IMR-90 (cell line): ENCODE measurements around the gene EML4. TPM values are rescaled to one million over a fixed set of nuclear protein-coding genes. Genes with fewer than 3 reads are reported as not detected.

ENCODE experiments used
- ATAC-seq: fragments of 200-7000 bp; cut with Tn5 transposase; 2 replicates; pipeline ENCODE4 v1.9.1; 2020; ENCODE audit warnings: low read depth, mild to moderate bottlenecking, moderate library complexity
- BruUV-seq: library from RNA; stranded (reverse); fragments of 400-500 nt; replicated peaks from 2 replicates; lab custom pipeline; 2021; lab: Mats Ljungman, UMichigan
- CTCF ChIA-PET: fragments of 300-600 bp; formaldehyde crosslinking; extraction: SDS; loops from one replicate; lab custom pipeline; 2021; ENCODE audit warnings: antibody characterized with exemption; lab: Yijun Ruan, JAX
- POLR2A ChIA-PET: fragments of 300-600 bp; sonication (Branson Sonifier 250); formaldehyde crosslinking; loops from one replicate; lab custom pipeline; 2022; ENCODE audit warnings: antibody characterized with exemption; ENCODE audit not compliant: unreplicated experiment; lab: Charles Lee
- DNase-seq: peaks from one replicate; pipeline ENCODE4 v3.0.0; 2013
- H2AFZ ChIP-seq: replicated peaks from 2 replicates; pipeline ENCODE3; 2013; ENCODE audit warnings: low read length, mild to moderate bottlenecking; ENCODE audit not compliant: poor library complexity
- H2AK5ac ChIP-seq: 2 replicates; pipeline ENCODE4 v1.6.1; 2013; ENCODE audit warnings: low read depth, low read length, inconsistent platforms
- H2AK9ac ChIP-seq: replicated peaks from 2 replicates; pipeline ENCODE3; 2013; ENCODE audit warnings: mild to moderate bottlenecking, low read depth, low read length, moderate library complexity; ENCODE audit not compliant: poor library complexity
- H2BK120ac ChIP-seq: 2 replicates; pipeline ENCODE4 v1.6.1; 2013; ENCODE audit warnings: low read depth, low read length, inconsistent platforms
- H2BK15ac ChIP-seq: 3 replicates; pipeline ENCODE4 v1.6.1; 2013; ENCODE audit warnings: low read depth, low read length, inconsistent platforms
- H2BK20ac ChIP-seq: 2 replicates; pipeline ENCODE4 v1.6.1; 2013; ENCODE audit warnings: low read depth, mild to moderate bottlenecking, inconsistent platforms, low read length, moderate library complexity
- H2BK5ac ChIP-seq: 2 replicates; pipeline ENCODE4 v1.6.1; 2013; ENCODE audit warnings: mild to moderate bottlenecking, low read depth, low read length, inconsistent platforms; ENCODE audit not compliant: poor library complexity, severe bottlenecking
- H3K14ac ChIP-seq: replicated peaks from 2 replicates; pipeline ENCODE4 v1.6.1; 2013; ENCODE audit warnings: low read depth, low read length, inconsistent platforms
- H3K18ac ChIP-seq: 2 replicates; pipeline ENCODE4 v1.6.1; 2013; ENCODE audit warnings: low read depth, low read length, control low read depth
- H3K23ac ChIP-seq: 2 replicates; pipeline ENCODE4 v1.6.1; 2013; ENCODE audit warnings: low read depth, low read length, inconsistent platforms
- H3K27ac ChIP-seq: 2 replicates; pipeline ENCODE4 v1.5.1; 2013; ENCODE audit warnings: mild to moderate bottlenecking, control low read depth, low read length; ENCODE audit not compliant: insufficient read depth
- H3K27me3 ChIP-seq: 2 replicates; pipeline ENCODE4 v1.6.1; 2013; ENCODE audit warnings: low read length; ENCODE audit not compliant: control insufficient read depth, insufficient read depth
- H3K36me3 ChIP-seq: 2 replicates; pipeline ENCODE4 v1.6.1; 2013; ENCODE audit warnings: low read length, mixed read lengths; ENCODE audit not compliant: control insufficient read depth, insufficient read depth
- H3K4ac ChIP-seq: 2 replicates; pipeline ENCODE4 v1.6.1; 2013; ENCODE audit warnings: low read depth, low read length, inconsistent platforms
- H3K4me1 ChIP-seq: 2 replicates; pipeline ENCODE4 v1.6.1; 2013; ENCODE audit warnings: low read length, mixed read lengths; ENCODE audit not compliant: control insufficient read depth, insufficient read depth
- H3K4me2 ChIP-seq: 2 replicates; pipeline ENCODE4 v1.6.1; 2013; ENCODE audit warnings: low read depth, mild to moderate bottlenecking, control low read depth, low read length, moderate library complexity
- H3K4me3 ChIP-seq: 2 replicates; pipeline ENCODE4 v1.5.1; 2013; ENCODE audit warnings: low read depth, mild to moderate bottlenecking, control low read depth, low read length, moderate library complexity; ENCODE audit not compliant: insufficient read depth
- H3K56ac ChIP-seq: 2 replicates; pipeline ENCODE4 v1.6.1; 2013; ENCODE audit warnings: low read length, inconsistent platforms; ENCODE audit not compliant: insufficient read depth; ENCODE audit errors: extremely low read depth
- H3K79me1 ChIP-seq, 2 experiments: 2 replicates each; pipeline ENCODE4 v1.6.1; 2013; ENCODE audit warnings: low read length in 2 of 2, inconsistent platforms in 1 of 2, low read depth in 1 of 2
- H3K9ac ChIP-seq: 2 replicates; pipeline ENCODE4 v1.6.1; 2013; ENCODE audit warnings: low read depth, low read length, control low read depth
- H3K9me1 ChIP-seq: 2 replicates; pipeline ENCODE4 v1.6.1; 2013; ENCODE audit warnings: low read length, inconsistent platforms; ENCODE audit not compliant: insufficient read depth
- H3K9me3 ChIP-seq: 2 replicates; pipeline ENCODE4 v1.6.1; 2013; ENCODE audit warnings: low read length; ENCODE audit not compliant: control insufficient read depth, insufficient read depth
- H4K20me1 ChIP-seq: 2 replicates; pipeline ENCODE4 v1.6.1; 2013; ENCODE audit warnings: low read length, inconsistent platforms; ENCODE audit not compliant: insufficient read depth
- H4K5ac ChIP-seq: 2 replicates; pipeline ENCODE4 v1.6.1; 2013; ENCODE audit warnings: mild to moderate bottlenecking, low read depth, low read length, control low read depth
- H4K8ac ChIP-seq, 2 experiments: 2 replicates each; pipeline ENCODE4 v1.6.1; 2013; ENCODE audit warnings: low read depth in 2 of 2, low read length in 2 of 2, control low read depth in 1 of 2, inconsistent platforms in 1 of 2
- H4K91ac ChIP-seq: 2 replicates; pipeline ENCODE4 v1.6.1; 2013; ENCODE audit warnings: low read depth, low read length, inconsistent platforms; ENCODE audit not compliant: insufficient read depth
- CTCF ChIP-seq: conservative IDR thresholded peaks from 2 replicates; pipeline ENCODE4 v1.5.1; 2012; ENCODE audit warnings: mild to moderate bottlenecking, low read depth, low read length, improper control_type of control experiment
- USF2 ChIP-seq: fragments of 150-350 bp; IDR thresholded peaks from 2 replicates; pipeline ENCODE4 v1.6.1; 2017; ENCODE audit warnings: mild to moderate bottlenecking, antibody characterized with exemption, low read length, low read depth
- dilution Hi-C: fragments of 300-500 bp; cut with HindIII; formaldehyde crosslinking; loops from one replicate; pipeline ENCODE4 v1.14.3; 2018; ENCODE audit warnings: low sequenced_read_pairs; ENCODE audit not compliant: unreplicated experiment
- in situ Hi-C: fragments of 300-500 bp; cut with MboI; formaldehyde crosslinking; loops from 3 replicates; pipeline ENCODE4 v1.14.3; 2019; ENCODE audit warnings: low sequenced_read_pairs, inconsistent platforms, mixed read lengths
- intact Hi-C: fragments of 100-400 bp; cut with micrococcal nuclease; formaldehyde crosslinking; loops from 2 replicates; pipeline ENCODE4 v1.10.0; 2022
- polyA plus RNA-seq, 3 experiments: library from polyadenylated mRNA; depleted of rRNA; stranded (reverse); fragments of >200 nt; gene quantifications; 2 replicates each; pipeline ENCODE4 v1.2.3, GENCODE V29; 2012; ENCODE audit warnings: low replicate concordance in 1 of 3
- total RNA-seq: library from RNA; depleted of rRNA; stranded (reverse); fragments of >200 nt; gene quantifications from 2 replicates; pipeline ENCODE4 v1.2.3, GENCODE V29; 2012
- TF ChIP-seq, protein P1 (sequence below): fragments of 150-350 bp; IDR thresholded peaks from 2 replicates; pipeline ENCODE4 v1.6.1; 2016; ENCODE audit warnings: low read depth, mild to moderate bottlenecking, low read length, moderate library complexity, borderline replicate concordance

Gene EML4
- total and polyA plus RNA-seq, 2 of the 4 experiments (the other 2 are of a cell fraction): 29.7 to 73.7 TPM

GRCh38 chr2:42123426-42123825 lies 45.7 kb upstream of the EML4 start:
- in situ Hi-C loops (no loop called here), dilution Hi-C loops (no loop called here)
- no peak overlapping the region for H4K8ac ChIP-seq

More at GRCh38 chr2:42123426-42123825, 45.7 kb upstream of the EML4 start:
- Histone ChIP-seq H3K27ac (no peak overlapping the region), H2AK5ac (no peak overlapping the region), H3K79me1 (no peaks in the 10 kb centered on the region), H2BK15ac (no peak overlapping the region), H2BK5ac (no peak overlapping the region), H3K4me2 (no peak overlapping the region), H4K5ac (no peak overlapping the region), H2AFZ (no peak overlapping the region), H3K4ac (no peak overlapping the region), H4K91ac (no peak overlapping the region), H3K36me3 (no peaks in the 10 kb centered on the region), H2BK20ac (no peak overlapping the region), H4K20me1 (no peaks in the 10 kb centered on the region), H3K9me3 (no peaks in the 10 kb centered on the region), H3K27me3 (no peaks in the 10 kb centered on the region), H3K18ac (no peak overlapping the region), H2BK120ac (no peak overlapping the region), H3K56ac (no peak overlapping the region), H3K23ac (no peak overlapping the region), H3K4me3 (no peak overlapping the region), H3K9ac (no peak overlapping the region), H2AK9ac (no peak overlapping the region), H3K14ac (no peak overlapping the region), H3K9me1 (peaks cover 5% of the 10 kb centered on the region; the same call in 1 of the 2 replicates), H3K4me1 (peaks cover 12% of the 10 kb centered on the region)
- DNase-seq (no peak), ATAC-seq (no peak)
- BruUV-seq: no TSS peak
- TF ChIP-seq USF2 (no peak), CTCF (no peak)
- TF ChIP-seq, protein P1, sequence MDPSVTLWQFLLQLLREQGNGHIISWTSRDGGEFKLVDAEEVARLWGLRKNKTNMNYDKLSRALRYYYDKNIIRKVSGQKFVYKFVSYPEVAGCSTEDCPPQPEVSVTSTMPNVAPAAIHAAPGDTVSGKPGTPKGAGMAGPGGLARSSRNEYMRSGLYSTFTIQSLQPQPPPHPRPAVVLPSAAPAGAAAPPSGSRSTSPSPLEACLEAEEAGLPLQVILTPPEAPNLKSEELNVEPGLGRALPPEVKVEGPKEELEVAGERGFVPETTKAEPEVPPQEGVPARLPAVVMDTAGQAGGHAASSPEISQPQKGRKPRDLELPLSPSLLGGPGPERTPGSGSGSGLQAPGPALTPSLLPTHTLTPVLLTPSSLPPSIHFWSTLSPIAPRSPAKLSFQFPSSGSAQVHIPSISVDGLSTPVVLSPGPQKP: no peak
- CTCF ChIA-PET: no interaction called here
- POLR2A ChIA-PET: no interaction called here
- intact Hi-C loops: no loop called here
